Endometrial microvascular endothelial cells (primary cell): Measurements from ENCODE around the gene MRPS7. TPM values are rescaled to one million over a fixed set of nuclear protein-coding genes. Genes with fewer than 3 reads are reported as not detected.
"Not testable (repeated sequence)": the region's sequence is repeated elsewhere in the genome, so short reads cannot be mapped to it uniquely, and the experiment has no call there.

Experiments
- in situ Hi-C: cut with HindIII; loops from 2 replicates; pipeline ENCODE4 v1.10.0; 2017; ENCODE audit warnings: low sequenced_read_pairs, low pct_unique_long_range_greater_than_20kb; ENCODE audit errors: inconsistent ontology term
- total RNA-seq: library from RNA; depleted of rRNA; stranded (reverse); fragments of >200 nt; gene quantifications from one replicate; pipeline ENCODE4 v1.2.3, GENCODE V29; 2015; ENCODE audit errors: inconsistent ontology term

MRPS7 gene
- total RNA-seq, 1 donor from 2014 or later, result 56.1 TPM

GRCh38 chr17:75241996-75242460 lies 19.7 kb upstream of the MRPS7 start:
- in situ Hi-C loops, result no loop called here

GRCh38 chr17:75242461-75243042 lies 19.1 kb upstream of the MRPS7 start:
- in situ Hi-C loops, result no loop called here

GRCh38 chr17:75244133-75244866 lies 17.4 kb upstream of the MRPS7 start:
- in situ Hi-C loops, result no loop called here

- in situ Hi-C loops, result no loop called here
Measured at GRCh38 chr17:75245011-75245410, 16.7 kb upstream of the MRPS7 start.

GRCh38 chr17:75246404-75246803 lies 15.3 kb upstream of the MRPS7 start:
- in situ Hi-C loops, result no loop called here

GRCh38 chr17:75249564-75249963 lies 12.1 kb upstream of the MRPS7 start:
- in situ Hi-C loops, result no loop called here

GRCh38 chr17:75250009-75250471 lies 11.6 kb upstream of the MRPS7 start:
- in situ Hi-C loops, result no loop called here

GRCh38 chr17:75252039-75252816 lies 9.5 kb upstream of the MRPS7 start:
- in situ Hi-C loops, result no loop called here

- in situ Hi-C loops, result not testable (repeated sequence)
Measured at GRCh38 chr17:75255954-75256698, 5.6 kb upstream of the MRPS7 start.

- in situ Hi-C loops, result not testable (repeated sequence)
Measured at GRCh38 chr17:75257228-75257627, 4.5 kb upstream of the MRPS7 start.

- in situ Hi-C loops, result no loop called here
Measured at GRCh38 chr17:75260641-75261335, 891 bp upstream of the MRPS7 start.

GRCh38 chr17:75262112-75262606 lies 480 bp downstream of the MRPS7 start:
- in situ Hi-C loops, result no loop called here

GRCh38 chr17:75263055-75263454 lies 1.4 kb downstream of the MRPS7 start:
- in situ Hi-C loops, result no loop called here

GRCh38 chr17:75265614-75266315 lies 4.1 kb downstream of the MRPS7 start:
- in situ Hi-C loops, result no loop called here

GRCh38 chr17:75266316-75267152 lies 4.9 kb downstream of the MRPS7 start:
- in situ Hi-C loops, result no loop called here

- in situ Hi-C loops, result no loop called here
Measured at GRCh38 chr17:75267153-75267410, 5.4 kb downstream of the MRPS7 start.
